ENCODE measurements around the gene PHLDB1.
"Not testable (repeated sequence)": the region's sequence is repeated elsewhere in the genome, so short reads cannot be mapped to it uniquely, and the experiment has no call there.

PHLDB1 gene

DNA sequence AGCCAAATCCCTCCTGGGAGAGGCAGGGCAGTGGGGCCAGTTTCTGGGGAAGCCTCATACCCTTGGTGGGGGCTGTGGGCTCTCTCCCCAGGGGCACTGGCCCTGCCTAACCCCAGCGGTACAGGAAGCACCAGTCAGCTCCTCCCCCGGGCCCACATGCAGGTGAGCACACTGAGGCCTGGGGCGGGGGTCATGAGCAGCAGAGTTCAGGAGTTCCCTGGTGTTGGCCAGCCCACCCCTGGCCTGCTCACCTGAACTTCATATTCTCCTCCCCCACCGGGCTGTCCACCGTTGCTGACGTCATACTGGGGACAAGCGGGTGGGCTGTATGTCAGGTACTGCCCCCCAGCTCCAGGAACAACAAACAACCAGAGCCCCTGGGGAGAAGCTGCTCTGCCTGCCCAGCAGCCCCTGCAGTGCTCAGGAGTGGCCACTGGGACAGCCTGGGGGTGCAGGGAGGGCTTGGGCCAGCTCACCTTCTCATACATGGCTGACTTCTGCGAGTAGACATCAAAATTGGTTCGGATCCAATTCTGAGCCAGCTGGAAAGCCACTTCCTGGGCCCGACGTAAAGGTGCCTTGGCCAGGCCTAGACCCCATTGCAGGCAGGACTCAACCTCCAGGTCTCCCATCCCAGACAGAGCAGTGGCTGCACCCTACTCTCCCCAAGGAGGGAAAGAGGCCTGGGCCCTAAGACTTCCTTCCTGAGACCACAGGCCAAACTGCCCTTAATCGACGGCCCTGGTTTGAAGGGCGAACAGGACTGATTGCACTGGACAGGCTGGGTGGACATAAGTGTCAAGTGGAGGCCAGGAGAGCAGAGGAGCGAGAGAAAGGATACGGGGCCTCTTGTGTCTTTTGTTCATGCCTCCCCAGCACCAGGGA is 51.3 kb downstream of the PHLDB1 start:
- no peak for DNase-seq (ENCODE audit: low read depth in 2 of 2, low spot score in 1 of 2)

GRCh38 chr11:118659314-118659952 is 52.0 kb downstream of the PHLDB1 start:
- DNase-seq (ENCODE audit: low read depth in 2 of 2, low spot score in 1 of 2): peak; percentile 67 to 79

DNA sequence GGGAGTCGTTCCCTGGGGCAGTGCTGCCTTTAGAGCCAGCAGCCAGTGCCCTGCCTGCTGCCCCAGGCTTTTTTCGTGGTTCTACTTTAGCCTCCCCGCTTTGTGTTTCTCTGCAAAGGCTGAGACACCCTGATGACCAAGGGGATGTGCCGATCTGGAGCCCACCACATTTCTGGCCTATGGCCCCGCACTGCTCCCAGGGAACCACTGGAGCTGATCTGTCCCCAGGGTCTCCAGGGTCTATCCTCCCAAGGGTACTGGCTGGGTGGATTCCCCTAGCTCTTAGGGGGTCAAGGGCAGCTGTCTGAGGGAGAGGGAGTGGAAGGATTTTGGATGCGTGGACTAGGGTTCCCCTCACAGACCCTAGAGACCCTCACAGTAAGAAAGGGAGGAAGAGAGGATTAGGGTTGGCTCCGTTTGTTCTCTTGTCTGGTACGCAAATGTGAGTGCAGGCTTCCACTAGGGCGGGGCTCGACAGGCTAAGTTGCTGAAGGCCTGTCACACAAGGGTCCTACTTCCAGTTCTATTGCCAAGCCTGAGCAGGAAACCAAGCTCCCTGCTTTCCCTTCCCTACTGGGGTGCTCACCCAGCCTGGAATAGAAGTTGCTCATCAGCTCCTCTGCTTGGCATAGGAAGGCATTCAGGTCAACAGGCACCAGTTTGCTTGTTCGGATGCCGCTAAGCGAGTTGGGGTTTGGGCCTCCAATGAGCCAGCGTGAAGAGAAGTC is 52.7 kb downstream of the PHLDB1 start:
- DNase-seq (ENCODE audit: low read depth in 2 of 2, low spot score in 1 of 2): no peak

DNA sequence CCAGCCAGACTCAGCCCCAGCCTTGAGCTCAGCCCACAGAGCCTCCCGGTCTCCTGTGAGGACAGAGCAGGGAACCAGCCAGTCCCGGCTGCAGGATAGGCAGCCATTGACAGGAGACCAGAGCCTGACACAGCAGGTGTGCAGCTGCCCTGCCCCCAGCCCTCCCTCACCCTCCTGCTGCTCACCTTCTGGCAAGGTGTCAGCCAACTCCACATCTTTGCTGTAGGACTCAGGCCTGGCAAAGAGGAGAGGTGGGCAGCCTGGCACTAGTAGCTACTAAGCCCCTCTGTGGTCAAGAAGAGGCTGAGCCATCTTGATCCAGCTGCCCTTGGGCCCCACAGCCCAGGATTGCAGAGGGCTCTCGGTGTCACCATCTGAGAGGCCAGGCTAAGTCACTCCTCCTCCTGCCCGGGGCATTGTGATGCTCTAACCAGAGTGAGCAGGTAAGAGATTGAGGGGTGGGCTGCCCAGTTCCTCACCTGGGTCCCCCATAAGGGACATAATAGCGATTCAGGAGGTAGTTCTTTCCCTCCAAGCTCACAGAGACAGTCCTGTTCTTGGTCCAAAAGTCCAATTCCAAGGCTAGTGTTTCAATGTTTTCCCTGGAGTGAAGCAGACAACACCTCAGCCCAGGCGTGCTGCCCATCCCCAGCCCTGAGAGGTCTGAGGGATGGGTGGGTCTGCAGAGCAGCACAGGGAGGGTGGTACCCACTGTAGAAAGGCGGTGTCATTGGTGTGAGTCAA is 53.4 kb downstream of the PHLDB1 start:
- no peak for DNase-seq (ENCODE audit: low read depth in 2 of 2, low spot score in 1 of 2)

DNA sequence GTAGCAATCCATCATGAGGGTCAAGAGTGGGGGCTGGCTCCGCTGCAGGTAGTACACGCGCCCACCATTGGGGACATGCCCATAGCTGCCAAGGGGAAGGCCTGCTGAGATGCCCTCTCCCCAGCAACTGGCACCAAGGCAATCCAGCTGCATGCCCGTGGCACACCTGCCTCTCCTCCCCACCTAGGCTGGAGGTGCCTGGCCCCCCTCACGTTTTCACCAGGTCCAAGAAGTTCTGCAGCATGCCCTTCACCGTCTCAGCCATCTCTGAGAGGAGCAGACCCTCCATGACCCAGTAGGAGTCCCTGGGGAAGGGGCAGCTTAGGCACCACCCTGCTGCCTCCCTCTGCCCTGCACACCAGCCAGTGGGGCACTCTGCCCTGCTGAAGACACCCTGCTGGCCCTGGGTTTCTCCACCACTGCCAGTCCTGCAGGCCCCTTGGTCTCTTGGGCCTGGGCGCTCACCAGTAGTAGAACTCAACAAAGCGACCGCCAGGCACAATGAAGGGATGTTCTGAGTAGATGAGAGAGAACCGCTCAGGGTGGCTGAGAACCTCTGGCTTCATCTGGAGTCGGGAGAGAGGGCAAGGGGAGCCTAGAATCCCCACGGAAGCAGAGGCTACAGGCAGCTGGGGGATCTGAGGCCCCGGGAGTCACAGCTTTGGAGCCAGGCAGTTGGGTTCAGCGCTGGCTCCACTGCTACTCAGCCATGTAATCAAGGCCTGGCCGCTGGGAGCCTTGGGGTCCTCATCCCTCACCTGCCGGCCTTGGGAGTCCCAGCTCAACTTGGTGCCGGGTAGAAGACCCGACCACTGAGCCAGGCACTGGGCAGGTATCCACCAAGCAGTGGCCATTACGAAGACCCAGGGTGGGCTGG is 54.2 kb downstream of the PHLDB1 start:
- DNase-seq (ENCODE audit: low read depth in 2 of 2, low spot score in 1 of 2): no peak

DNA sequence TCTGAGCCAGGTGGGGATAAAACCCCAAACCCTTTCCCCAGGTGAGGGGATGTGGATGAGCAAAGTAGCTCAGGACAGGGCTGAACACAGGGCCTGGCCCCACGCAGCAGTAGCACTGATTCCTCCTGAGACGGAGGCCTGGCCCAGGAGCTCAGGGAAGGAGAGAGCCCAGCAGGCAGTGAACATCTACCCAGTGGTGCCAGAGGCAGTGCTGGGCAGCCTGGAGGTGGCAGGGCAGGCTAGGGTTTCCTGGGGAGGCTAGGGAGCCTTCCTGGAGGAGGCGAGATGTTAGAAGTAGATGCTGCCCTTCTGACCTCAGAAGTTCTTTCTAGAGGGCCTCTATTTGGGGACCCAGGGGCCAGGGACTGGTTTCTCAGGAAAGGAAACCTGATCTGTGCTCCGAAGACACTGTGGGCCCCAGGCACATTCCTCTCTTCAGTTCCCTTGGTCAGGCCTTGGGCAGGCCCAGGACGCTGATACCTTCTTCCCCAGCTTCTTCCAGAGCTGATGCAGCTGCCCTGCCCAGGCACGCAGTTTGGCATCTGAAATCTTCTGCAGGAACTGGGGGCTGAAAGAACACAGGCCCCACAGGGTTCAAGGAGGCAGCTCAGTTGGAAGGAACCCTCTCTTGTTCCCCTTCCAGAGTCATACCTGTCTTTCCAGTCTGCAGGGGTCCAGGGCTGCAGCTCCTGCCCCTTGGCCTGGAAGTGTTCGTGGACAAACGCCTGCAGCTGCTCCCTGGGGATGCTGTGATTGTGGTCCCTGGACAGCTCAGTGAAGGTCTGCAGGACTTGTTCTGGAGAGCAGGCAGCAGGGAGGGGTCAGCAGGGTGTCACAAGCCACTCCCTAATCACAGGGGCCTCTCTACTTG is 55.2 kb downstream of the PHLDB1 start:
- DNase-seq (ENCODE audit: low read depth in 2 of 2, low spot score in 1 of 2): no peak

GRCh38 chr11:118663381-118663780 is 56.0 kb downstream of the PHLDB1 start:
- no peak for DNase-seq (ENCODE audit: low read depth in 2 of 2, low spot score in 1 of 2)

- no peak for DNase-seq (ENCODE audit: low read depth in 2 of 2, low spot score in 1 of 2)
These were observed 56.5 kb downstream of the PHLDB1 start for GRCh38 chr11:118663902-118664301.

DNA sequence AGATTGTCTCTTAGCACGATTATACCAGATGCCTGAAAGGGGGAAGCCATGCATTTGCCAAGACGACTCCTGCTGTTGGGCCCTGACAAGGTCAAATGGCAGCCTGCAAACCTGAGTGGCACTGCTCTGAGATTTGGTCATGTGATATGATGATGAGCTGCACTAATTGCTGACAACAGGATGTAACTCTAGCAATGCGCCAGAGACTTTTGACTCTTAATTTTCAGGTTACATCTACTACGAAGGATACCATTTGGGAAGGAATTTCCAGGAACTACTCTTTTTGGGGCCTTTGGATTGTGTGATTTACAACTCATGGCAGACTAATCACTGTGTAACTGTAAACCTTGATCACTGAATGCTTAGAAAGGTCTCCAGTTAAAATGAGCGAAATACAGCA is 59.0 kb downstream of the PHLDB1 start:
- no peak for DNase-seq (ENCODE audit: low read depth in 2 of 2, low spot score in 1 of 2)

- DNase-seq (ENCODE audit: low read depth in 2 of 2, low spot score in 1 of 2): no peak
These were observed 62.6 kb downstream of the PHLDB1 start for GRCh38 chr11:118670063-118670462.

DNA sequence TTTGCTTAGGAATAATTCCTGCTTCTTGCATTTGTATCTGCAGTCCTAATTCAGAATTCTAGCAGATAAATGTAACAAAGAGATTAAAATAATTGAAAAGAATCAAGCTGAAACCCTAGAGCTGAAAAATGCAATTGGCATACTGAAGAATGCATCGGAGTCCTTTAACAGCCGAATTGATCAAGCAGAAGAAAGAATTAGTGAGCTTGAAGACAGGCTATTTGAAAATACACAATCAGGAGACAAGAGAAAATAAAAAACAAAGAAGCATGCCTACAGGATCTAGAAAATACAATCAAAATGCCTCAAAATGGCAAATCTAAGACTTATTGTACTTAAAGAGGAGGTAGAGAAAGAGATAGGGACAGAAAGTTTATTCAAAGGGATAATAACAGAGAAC is 63.8 kb downstream of the PHLDB1 start:
- no peak for DNase-seq (ENCODE audit: low read depth in 2 of 2, low spot score in 1 of 2)

DNA sequence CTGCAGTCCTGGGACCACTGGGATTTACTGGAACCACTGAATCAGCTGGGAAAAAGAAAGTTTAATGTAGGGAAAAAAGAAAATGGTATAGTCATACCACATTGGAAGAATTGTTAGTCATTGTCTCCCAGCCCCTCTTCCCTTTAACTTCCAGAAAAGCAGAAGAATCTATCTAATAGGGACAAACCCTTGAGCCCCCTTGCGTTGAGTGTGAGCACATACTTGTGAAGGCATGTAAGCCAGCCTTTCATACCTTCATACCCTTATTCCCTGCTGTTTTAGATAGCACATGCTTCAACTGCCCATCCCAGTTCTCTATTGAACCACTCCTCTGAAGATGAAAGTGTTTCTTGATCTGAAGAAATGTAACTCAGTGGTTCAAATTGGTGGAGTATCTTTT is 65.4 kb downstream of the PHLDB1 start:
- no peak for DNase-seq (ENCODE audit: low read depth in 2 of 2, low spot score in 1 of 2)

- no peak for DNase-seq (ENCODE audit: low read depth in 2 of 2, low spot score in 1 of 2)
These were observed 66.1 kb downstream of the PHLDB1 start for GRCh38 chr11:118673361-118674081.

DNA sequence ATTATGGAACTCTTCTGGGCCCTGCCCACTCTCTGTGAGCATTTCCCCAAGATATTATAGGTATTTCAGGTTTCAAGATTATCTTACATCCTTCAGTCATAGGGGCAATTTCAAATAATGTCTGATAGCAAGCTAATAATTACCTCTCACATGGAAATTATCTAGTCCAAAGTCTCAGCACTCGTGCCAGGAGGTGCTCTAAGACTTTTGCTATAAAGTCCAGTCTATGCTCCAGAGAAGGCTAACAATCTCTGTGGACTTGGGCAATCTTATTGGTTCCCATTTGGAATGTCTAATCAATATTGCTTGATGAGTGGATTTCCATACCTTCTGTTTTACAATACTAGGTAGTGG is 66.6 kb downstream of the PHLDB1 start:
- DNase-seq (ENCODE audit: low read depth in 2 of 2, low spot score in 1 of 2): no peak

GRCh38 chr11:118677977-118678376 is 70.6 kb downstream of the PHLDB1 start:
- DNase-seq (ENCODE audit: low read depth in 2 of 2, low spot score in 1 of 2): no peak

- not testable (repeated sequence) for DNase-seq (ENCODE audit: low read depth in 2 of 2, low spot score in 1 of 2)
These were observed 71.5 kb downstream of the PHLDB1 start for GRCh38 chr11:118678908-118679307.

DNA sequence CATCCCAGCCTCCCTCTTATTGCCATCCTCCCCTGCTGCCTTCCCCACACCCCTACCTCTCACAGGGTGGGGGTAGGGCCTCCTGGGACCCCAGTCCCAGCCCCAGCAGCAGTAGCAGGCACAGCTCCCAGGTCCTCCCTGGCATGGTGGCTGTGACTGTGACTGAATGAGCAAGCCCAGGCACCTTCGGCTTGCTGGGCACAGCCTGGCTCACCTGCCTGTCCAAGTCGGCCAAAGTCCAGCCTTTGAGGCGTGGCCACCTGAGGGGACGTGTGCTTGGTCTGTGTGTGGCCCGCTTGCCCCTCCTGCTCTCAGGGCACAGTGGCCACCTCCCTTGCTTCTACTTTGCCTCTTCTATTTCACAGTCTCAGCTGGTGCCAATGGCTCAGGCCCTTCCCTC is 72.1 kb downstream of the PHLDB1 start, which contains the start of gene TREH:
Gene TREH (minus strand): TSS at position 168 of the 400 bp plus-strand sequence. CDS start 23 bp downstream, at position 145.
- no peak for DNase-seq (ENCODE audit: low read depth in 2 of 2, low spot score in 1 of 2)

GRCh38 chr11:118682372-118682771 is 75.0 kb downstream of the PHLDB1 start:
- no peak for DNase-seq (ENCODE audit: low read depth in 2 of 2, low spot score in 1 of 2)

- not testable (repeated sequence) for DNase-seq (ENCODE audit: low read depth in 2 of 2, low spot score in 1 of 2)
These were observed 75.5 kb downstream of the PHLDB1 start for GRCh38 chr11:118682939-118683338.
